ENCODE results near the gene COASY.

DNA sequence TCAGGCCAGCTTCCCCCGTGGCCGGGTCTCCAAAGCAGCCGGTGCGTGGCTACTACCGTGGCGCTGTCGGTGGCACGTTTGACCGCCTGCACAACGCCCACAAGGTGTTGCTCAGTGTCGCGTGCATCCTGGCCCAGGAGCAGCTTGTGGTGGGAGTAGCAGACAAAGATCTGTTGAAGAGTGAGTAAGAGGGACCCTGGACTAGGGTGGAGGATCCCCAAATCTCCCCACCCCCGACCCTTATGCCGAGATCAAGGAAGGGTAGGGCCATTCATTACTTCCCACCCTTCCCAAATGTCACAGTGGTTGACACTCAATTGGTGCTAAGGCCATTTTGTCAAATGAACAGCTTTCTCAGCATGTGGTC is 1.2 kb downstream of the COASY start:
- TF ChIP-seq, protein P1, sequence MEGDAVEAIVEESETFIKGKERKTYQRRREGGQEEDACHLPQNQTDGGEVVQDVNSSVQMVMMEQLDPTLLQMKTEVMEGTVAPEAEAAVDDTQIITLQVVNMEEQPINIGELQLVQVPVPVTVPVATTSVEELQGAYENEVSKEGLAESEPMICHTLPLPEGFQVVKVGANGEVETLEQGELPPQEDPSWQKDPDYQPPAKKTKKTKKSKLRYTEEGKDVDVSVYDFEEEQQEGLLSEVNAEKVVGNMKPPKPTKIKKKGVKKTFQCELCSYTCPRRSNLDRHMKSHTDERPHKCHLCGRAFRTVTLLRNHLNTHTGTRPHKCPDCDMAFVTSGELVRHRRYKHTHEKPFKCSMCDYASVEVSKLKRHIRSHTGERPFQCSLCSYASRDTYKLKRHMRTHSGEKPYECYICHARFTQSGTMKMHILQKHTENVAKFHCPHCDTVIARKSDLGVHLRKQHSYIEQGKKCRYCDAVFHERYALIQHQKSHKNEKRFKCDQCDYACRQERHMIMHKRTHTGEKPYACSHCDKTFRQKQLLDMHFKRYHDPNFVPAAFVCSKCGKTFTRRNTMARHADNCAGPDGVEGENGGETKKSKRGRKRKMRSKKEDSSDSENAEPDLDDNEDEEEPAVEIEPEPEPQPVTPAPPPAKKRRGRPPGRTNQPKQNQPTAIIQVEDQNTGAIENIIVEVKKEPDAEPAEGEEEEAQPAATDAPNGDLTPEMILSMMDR (IDR thresholded peaks at IDR 0.05; ENCODE audit: insufficient read depth, low read length, poor library complexity, severe bottlenecking) = no peak
- no peak for TF ChIP-seq EZH2phosphoT487 (conservative IDR thresholded peaks at IDR 0.05; ENCODE audit: low read length)
